IPS-18c (cell line): ENCODE measurements around the gene CREB3L4.

Experiments
- H3K4me3 ChIP-seq: 2 replicates; pipeline ENCODE4 v1.7.0; 2013; ENCODE audit warnings: low read depth, mild to moderate bottlenecking, low read length, moderate library complexity; ENCODE audit not compliant: insufficient read depth
- H3K9me3 ChIP-seq: one replicate; pipeline ENCODE4 v1.6.1; 2013; ENCODE audit warnings: mild to moderate bottlenecking, low read length, moderate library complexity; ENCODE audit not compliant: control insufficient read depth, insufficient read depth

Gene CREB3L4, protein sequence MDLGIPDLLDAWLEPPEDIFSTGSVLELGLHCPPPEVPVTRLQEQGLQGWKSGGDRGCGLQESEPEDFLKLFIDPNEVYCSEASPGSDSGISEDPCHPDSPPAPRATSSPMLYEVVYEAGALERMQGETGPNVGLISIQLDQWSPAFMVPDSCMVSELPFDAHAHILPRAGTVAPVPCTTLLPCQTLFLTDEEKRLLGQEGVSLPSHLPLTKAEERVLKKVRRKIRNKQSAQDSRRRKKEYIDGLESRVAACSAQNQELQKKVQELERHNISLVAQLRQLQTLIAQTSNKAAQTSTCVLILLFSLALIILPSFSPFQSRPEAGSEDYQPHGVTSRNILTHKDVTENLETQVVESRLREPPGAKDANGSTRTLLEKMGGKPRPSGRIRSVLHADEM

DNA sequence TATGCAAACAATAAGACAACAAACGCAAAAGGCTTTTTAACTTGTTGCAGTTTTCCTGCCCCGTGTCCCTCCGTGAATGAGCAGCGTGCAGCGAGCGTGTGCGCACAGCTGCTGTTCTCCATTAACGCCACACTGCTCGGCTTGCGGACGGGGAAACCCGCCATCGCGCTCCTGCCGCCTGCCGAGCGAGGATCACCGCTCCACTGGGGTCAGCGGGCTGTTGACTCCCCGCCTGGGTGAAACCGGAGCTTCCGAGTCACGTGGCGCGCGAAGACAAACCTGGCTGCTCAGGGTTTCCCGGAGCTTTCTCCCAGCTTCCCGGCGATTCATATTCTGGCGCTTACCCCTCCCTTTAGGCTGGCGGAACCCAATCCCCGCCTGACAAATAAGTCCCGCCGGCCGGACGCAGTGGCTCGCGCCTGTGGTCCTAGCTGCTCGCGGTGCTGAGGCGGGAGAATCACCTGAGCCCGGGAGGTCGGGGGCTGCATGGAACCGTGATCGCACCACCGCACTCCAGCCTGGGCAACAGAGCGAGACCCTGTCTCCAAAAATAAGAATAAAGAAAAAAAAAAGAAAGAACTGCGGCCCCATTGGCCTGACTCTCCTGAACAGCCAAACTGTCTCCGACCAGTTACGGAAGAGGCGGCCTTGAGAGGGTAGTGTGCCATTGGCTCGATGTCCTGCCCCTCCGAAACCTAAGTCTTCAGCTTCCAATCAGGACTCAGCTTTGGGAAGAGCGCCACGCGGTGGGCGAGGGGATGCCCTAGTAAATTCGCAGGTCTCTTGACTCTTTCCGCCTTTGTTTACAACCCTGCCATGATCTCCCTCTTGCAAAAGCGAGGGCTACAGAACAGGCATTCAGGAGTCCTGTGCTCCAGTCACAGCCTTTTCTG, at the start of gene CREB3L4:
Gene CREB3L4 (plus strand): TSS at position 796 of the 893 bp plus-strand sequence. CDS start 624 bp downstream, outside the sequence.
- peaks cover 4% of the 10 kb centered on the region for H3K9me3 ChIP-seq
- peak within 1 kb of the TSS; percentile 81 for H3K4me3 ChIP-seq

DNA sequence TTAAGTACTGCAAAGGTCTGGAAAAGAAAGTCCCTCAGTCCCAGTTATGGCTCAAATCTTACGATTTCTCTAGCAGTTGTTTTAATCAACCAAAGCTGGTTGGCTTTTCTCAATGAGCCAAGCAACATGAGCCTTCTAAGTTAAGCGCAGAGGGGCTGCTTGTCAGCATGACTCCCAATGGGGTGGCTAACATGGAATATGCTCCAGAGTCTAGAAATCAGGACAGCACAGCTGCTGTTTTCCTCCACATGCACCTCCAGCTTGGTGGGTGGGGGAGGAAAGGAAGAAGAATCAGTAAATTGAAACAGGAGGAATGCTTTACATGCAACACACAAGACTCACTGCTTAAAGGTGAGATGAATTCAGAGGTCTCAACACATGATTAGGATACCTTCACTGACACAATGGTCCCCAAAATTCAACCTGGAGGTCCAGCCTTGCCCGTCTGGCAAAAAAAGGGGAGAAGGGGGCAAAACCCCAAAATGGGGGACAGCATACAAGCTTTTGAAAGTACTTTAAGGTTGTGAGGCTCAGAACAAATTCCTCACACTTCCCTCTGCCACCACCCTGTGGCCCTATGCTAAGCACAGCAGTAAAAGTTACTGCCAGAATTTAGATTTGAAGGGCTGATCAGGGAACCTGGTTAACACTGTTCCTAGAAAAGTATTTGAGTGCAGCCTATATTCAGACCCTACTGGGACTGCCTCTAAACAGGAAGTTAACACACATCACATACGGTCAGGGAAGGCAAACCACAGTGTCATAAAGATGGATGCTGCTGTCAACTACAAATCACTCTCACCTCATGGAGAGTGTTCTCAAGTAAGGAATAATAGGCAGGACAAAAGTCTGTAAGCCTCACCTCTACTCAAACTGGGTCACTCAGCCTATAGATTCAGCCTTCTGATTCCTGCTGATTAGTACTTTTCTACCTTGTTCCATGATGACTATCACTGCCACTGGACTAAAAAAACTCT, 47.5 kb upstream of the CREB3L4 start:
- H3K4me3 ChIP-seq = 0 out of 2 replicates have a peak overlapping the region, but pooled peaks have one; percentile 2
- no peaks in the 10 kb centered on the region for H3K9me3 ChIP-seq

DNA sequence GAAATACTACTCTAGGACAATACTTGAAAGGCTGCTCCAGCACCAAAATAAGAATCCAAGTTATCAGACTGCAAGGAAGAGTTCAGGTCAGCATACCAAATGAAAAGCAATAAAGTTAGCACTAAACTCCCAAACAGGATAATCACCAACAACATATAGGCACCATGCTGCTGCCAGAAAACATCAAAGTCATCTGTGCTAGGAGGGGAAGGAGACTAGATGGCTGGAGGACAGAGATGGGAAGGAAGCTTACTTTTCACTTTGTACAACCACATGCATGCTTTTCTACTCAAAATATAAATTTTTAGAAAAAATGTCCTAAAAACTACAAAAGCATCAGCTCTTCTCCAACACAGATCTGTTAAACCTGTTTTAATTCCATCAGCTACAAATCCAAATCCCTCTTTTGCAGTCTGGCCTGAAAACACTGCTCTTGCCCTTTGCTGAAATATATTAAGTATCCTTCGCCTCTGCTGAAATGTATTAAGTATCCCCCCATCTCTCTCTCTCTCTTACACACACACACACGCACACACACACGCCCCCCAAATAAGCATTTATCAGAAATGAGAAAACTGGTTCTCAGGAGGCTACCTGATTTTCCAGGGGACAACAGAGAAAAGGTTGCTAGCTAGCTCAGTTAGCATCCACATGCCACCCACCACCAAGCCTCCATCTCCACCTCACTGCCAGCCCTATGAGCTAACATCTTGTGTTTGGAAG, 46.5 kb upstream of the CREB3L4 start:
- Histone ChIP-seq H3K4me3 (peak overlapping the region; percentile 71), H3K9me3 (no peaks in the 10 kb centered on the region)

DNA sequence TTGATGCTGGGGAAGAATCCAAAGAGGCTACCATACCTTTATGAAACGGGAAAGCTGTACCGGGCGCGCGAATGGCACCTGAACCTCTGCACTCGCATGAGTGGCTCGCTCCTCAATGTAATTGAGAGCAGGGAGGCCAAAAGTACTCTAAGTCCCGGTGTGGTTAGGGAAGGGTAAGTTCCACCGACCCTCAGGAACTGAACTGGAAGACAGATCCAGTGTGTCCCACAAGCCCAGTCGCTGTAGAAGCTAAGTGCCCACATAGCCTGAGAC, 46.0 kb upstream of the CREB3L4 start:
- Histone ChIP-seq H3K4me3 (peak overlapping the region; percentile 71), H3K9me3 (no peaks in the 10 kb centered on the region)

DNA sequence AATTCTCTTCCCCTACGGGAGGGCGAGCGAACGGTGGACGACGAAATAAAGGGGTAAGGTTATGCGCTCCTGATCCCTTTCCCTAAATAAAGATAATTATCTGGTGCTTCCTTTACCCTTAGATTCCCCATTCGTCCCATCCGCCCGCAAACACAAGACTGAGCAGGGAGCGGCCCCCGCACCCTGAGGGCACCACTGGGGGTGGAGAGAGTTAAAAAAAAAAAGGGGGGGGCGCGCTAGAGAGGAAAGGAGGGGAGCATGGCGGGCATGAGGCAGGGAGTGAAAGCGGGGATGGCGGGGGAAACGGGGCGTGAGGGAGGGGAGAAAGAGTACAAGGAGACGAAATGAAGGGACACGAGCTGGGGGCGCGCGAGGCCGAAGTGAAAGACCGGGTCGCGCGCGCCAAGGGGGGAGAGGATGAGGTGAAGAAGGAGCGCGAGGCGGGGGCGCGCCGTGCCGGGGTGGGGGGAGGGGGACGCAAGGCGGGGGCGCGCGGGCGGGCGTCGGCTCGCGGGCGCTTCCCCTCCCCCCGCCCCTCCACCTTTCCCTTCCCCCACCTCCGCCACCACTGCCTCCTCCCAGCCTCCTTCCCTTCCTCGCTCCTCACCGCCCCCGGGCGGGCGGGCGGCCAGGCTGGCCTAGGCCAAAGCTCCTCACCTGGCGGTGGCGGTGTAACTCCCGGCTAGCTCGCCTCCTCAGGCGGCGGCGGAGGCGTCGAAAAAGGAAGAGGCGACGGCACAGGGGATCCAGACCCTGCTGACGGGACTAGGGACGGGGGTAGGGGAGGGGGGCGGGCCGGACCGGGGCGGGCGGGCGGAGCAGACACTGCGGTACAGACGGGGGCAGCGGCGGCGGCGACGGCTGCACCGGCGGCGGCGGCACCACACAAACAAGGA, 45.4 kb upstream of the CREB3L4 start:
- peak overlapping the region; percentile 71 for H3K4me3 ChIP-seq
- H3K9me3 ChIP-seq = no peaks in the 10 kb centered on the region

DNA sequence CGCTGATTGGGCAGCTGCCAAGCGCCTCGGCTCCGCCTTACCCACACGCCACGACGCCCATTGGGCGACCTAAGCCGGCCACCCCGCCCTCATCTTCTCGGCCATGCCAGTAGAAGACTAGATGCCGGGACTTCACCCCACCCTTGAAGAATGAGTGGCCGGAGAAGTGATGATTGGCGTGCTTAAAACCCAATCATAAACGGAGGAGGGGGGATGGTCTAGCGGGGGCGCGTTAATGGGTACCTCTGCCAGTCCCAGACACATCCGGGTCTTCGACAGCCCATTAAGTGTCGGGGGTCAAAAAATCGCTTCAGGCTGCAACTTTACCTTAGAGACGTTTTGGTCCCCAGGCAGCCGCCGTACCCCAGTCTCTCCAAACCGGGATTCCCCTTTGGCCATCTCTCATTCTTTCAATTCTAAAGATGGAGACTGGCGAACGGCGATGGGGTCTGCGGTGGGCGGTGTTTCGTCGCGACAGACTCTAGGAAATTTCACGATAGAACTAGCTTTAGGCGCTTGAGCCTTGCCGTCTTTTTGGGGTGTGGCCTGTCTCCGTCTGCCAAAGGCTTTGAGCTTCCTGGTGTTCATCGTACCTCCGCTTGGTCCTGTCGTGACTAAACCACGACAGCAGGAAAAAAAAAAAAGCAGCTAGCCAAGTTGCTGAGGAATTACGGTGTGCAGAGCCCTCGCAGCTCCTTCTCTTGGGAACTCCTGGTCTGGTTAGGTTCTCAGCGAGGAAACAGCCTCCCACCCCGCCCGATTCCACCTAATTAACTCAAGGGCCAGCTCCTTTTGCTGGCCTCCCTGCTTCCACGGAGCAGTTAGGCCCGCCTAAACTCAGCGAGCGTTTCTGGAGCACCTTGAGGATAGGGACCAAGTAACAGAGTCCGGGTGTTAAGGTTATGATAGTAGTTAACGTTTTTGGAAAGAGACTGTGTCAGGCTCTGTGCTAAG, 44.5 kb upstream of the CREB3L4 start, which contains the start of gene GATAD2B:
Gene GATAD2B (minus strand): TSS at position 1 of the 954 bp plus-strand sequence. CDS start 94,625 bp downstream, outside the sequence.
- Histone ChIP-seq H3K9me3 (no peaks in the 10 kb centered on the region), H3K4me3 (peak within 1 kb of the TSS; percentile 87)

DNA sequence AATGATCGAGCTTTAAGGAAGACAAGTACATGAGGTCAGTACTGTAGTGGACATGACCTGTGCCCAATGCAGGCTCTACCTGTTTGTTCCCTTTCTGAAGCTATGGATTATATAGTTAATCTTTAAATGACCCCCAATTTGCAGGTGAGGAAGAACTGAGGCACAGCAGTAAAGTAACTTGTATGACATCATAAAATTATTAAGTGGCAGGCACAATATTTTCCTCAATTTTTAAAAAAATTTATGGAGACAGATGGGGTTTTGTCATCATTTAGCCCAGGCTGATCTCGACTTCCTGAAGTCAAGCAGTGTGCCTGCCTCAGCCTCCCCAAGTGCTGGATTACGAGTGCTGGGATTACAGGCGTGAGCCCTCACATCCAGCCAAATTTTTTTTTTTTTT, 41.3 kb upstream of the CREB3L4 start:
- Histone ChIP-seq H3K9me3 (no peaks in the 10 kb centered on the region), H3K4me3 (no peak overlapping the region)

DNA sequence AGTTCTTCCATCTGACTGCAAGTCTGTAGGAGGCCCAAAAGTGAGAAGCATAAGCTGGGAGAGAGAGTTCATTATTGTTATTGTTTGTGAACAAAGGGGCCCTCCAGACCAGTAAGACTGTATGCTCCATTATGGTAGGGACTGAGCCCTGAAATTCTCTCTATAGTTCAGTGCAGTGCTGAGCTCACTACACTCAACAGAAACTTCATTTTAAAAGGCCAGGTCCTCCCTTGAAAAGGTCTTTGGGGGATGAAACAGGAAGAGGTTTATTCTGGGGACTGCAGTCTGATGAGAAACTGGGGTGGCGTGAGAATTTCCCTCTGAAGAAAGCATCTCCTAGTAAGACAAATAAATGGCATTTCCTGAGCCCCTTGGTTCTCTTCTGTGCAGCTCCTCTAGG, 39.5 kb upstream of the CREB3L4 start:
- Histone ChIP-seq H3K9me3 (no peaks in the 10 kb centered on the region), H3K4me3 (no peak overlapping the region)

DNA sequence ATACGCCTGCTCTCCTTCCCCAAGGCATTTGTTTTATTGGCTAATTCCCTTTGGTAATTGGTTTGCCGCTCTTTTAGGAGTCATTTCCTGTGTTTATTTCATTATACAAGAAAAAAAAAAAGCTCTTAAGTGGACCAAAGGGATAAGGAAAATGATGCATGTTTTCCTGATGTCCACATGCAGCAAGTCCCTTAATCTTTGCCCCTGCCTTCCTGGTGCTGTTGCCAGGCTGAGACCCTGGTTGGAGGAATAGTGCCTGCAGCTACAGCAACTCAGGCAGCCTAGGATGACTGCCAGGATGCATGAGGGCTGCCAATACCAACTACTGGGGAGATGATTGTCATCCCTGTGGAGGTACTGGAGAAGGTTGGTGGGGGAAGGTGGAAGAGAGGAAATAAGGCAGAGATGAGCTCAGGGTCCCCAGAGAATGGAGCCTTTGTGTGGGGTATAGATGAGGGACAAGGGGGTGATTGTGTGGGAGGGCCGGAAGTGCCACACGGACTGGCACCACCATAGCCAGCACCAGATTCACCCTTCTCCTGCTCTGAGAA, 38.8 kb upstream of the CREB3L4 start:
- no peak overlapping the region for H3K4me3 ChIP-seq
- H3K9me3 ChIP-seq = no peaks in the 10 kb centered on the region

DNA sequence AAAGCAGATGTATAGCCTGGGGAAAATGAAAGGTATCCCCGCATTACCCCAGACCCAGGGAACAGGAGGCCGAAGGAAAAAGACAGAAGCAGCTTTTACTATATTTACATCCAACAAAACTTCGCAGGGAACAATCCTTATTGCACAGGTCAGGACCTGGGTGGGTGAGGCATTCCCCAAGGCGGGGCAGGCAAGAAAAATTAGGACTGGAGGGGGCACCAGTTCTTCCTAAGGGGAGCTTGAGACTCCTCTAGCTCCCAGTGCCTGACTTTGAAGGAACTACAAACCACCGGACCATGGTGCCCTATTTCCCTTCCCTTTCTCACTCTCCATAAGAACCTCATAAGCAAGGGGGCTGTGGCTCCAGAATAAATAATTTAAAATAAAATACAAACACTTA, 38.3 kb upstream of the CREB3L4 start:
- H3K9me3 ChIP-seq = no peaks in the 10 kb centered on the region
- no peak overlapping the region for H3K4me3 ChIP-seq

DNA sequence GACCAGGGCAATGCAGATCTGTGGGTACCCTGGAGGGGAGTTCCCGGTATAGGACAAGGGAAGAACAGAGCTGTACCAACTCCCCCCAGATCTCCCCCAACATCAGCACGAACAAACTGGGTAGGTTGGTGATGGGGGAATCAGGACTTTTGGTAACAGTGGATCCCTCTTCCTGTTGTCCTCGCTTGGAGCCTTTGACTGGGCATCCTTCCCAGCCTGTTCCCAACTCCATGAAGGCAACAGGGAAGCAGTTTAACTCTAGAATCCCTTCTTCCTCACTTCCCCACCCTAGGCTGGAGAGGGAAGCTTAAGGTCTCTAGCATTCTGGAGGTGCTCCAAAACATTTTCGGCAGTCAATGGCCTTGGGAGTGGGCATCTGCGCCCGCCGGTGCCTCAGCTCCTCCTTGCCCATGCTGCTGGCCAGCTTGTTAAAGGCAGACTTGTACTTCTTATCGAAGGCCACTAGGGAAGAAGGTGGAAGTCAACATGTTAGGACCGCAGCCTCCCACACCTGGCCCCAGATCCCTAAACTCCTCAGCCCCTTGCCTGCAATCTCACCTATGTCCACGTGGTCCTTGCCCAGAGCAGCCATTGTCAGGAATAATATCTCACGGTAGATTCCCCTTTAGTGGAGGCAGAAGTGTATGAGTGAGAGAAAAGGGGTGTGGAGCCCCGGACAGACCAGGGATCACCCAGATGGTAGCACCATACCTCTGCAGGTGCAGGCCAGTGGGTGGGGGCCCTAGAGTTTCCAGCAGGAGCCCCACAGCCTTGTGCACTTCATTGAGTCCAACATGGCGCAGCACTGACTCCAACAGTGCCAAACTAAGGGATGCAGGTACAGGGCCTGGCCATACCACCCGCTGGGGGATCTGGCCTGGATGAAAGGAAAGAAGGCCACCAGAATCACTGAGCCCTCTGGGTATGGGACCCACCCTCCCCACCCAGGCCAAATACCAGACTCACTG, 37.4 kb upstream of the CREB3L4 start:
- no peaks in the 10 kb centered on the region for H3K9me3 ChIP-seq
- no peak overlapping the region for H3K4me3 ChIP-seq

DNA sequence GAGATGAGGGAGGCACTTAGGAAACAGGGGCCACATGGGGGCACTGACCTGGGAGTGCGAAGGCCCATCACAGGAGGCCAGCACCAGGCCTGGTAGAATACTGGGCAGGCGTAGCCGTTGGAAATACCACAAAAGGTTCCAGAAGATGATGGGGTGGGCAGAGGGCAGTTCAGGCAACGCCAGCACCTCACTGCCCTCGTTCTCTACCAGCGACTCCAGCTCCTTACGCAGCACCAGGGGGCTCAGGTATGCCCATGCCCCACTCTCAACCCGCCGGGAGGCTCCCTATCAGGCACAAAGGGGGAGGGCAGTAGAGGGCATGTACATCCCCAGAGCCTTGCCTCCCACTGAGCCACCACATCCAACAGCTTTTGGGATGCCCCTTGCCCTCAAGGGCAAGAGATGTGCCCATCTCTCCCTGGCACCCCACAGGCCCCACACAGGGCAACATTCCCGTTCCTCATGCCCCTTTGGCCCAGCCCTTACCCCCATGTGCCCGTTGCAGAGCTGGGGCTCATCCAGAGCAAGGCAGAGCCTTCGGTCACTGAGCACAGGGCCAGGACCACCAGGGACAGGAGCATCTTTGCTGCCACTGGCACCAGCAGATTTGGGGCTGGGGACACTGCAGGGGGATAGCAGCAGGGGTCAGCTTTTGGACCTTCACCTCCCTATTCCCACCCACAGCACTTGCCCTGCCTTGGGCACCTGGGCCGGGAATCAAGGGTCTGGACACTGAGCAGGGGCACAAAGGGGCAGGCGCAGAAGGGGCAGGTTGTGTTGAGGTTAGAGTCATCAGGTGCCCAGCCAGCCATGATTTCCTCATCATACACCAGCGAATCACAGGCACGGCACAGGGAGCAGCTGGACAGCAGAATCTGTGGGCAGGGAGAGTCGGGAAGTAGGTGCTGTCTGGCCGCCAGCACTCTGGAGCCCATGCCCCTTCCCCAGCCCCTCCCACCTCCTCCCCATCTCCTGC, 35.3 kb upstream of the CREB3L4 start:
- no peaks in the 10 kb centered on the region for H3K9me3 ChIP-seq
- H3K4me3 ChIP-seq = no peak overlapping the region

DNA sequence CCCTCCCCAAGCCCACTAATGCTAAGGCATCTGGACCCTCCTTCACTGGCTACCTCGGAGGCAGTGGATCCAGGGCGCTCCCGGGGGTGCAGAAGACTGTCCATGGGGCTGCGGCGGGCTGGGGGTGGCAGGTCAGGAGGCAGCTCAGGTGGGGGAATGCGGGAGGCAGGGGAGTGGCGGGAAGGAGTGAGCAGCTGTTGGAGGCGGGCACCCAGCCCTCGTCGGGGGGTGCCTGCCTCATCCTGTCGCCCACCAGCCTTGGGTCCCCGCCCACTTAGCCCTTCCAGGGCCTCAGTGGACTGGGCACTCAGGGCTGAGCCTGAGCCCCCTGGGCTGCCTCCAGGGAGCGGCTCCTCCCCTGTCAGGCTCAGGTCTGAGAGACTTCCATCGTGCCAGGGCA, 34.3 kb upstream of the CREB3L4 start:
- no peak overlapping the region for H3K4me3 ChIP-seq
- no peaks in the 10 kb centered on the region for H3K9me3 ChIP-seq
